RWPE1 (cell line): Measurements from ENCODE around the gene DNAJC27.

Source experiments
- CTCF ChIA-PET: fragments of 350-600 bp; sonication (Branson Sonifier 250); formaldehyde crosslinking; extraction: SDS; loops from one replicate; lab custom pipeline; 2021; lab: Yijun Ruan, JAX
- POLR2A ChIA-PET: fragments of 400-600 bp; formaldehyde crosslinking; extraction: SDS; loops from one replicate; lab custom pipeline; 2020; ENCODE audit warnings: antibody characterized with exemption; ENCODE audit not compliant: low non-redundant PET; lab: Yijun Ruan, JAX
- DNase-seq: peaks from one replicate; pipeline ENCODE4 v3.0.0; 2012; ENCODE audit warnings: low spot score
- H3K27ac ChIP-seq: fragments of 450-650 bp; 2 replicates; pipeline ENCODE4 v1.5.1; 2017
- TF ChIP-seq, protein P1 (sequence below): fragments of 450-650 bp; conservative IDR thresholded peaks from 2 replicates; pipeline ENCODE4 v1.5.1; 2017; ENCODE audit warnings: low read depth, mild to moderate bottlenecking

The DNAJC27 gene

DNA sequence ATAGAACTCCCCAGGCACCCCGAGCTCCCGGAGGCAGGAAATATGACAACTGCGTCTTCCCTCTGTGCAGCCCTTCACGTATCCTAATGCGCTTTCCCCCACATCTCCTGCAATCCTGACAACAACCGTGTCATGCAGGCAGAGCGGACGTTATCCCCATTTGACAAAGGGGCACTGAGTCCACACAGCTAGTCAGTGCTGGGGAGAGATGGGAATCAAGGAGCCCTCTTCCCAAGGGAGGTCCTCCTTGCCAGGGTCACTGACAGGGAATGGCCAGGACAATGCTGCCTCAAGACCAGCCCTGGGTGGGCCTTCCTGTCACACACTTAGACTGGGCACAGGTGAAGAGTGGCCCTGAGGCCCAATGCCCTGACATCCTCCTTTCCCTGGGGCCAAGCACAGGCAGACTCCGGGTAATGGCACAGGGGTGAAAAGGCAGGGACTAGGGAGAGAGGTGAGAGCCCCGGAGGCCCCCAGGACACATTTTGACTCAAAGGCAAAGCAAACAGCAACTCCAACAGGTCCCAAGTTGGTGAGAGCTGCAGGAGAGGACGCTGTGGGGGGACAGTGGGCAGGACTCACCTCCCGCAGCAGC is 53.9 kb downstream of the DNAJC27 start:
- no peak for DNase-seq
- TF ChIP-seq, protein P1, sequence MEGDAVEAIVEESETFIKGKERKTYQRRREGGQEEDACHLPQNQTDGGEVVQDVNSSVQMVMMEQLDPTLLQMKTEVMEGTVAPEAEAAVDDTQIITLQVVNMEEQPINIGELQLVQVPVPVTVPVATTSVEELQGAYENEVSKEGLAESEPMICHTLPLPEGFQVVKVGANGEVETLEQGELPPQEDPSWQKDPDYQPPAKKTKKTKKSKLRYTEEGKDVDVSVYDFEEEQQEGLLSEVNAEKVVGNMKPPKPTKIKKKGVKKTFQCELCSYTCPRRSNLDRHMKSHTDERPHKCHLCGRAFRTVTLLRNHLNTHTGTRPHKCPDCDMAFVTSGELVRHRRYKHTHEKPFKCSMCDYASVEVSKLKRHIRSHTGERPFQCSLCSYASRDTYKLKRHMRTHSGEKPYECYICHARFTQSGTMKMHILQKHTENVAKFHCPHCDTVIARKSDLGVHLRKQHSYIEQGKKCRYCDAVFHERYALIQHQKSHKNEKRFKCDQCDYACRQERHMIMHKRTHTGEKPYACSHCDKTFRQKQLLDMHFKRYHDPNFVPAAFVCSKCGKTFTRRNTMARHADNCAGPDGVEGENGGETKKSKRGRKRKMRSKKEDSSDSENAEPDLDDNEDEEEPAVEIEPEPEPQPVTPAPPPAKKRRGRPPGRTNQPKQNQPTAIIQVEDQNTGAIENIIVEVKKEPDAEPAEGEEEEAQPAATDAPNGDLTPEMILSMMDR: no peak
- H3K27ac ChIP-seq: no peak overlapping the region
- ChIA-PET POLR2A (no interaction called here), CTCF (interaction anchor here (1.3 kb wide), 1 partner anchor 90 kb away, joined by 3 read pairs; no protein-coding TSS in a partner anchor)

GRCh38 chr2:24917086-24917485 is 54.7 kb downstream of the DNAJC27 start:
- peak overlapping the region; percentile 3; the same call in 1 of the 2 replicates for H3K27ac ChIP-seq
- ChIA-PET POLR2A (no interaction called here), CTCF (no interaction called here)
- TF ChIP-seq, protein P1: no peak
- DNase-seq: no peak

DNA sequence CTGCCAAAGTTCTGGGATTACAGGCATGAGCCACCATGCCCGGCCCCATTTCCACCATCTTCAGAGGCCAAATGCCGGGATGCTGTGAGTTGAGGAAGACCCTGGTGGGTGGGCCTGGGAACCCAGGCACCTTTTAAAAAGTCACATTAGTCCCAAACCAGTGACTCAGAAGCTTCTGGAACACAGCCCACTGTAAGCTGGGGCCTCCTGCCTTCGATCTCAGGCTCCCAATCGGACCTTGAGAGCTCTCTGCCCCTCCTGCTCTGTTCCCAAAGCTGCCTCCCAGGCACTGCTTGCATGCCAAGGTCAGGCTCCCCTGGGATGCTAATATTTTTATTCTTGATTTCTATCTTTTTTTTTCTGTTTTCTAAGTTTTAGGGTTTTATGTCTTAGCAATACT is 56.0 kb downstream of the DNAJC27 start:
- ChIA-PET POLR2A (no interaction called here), CTCF (no interaction called here)
- H3K27ac ChIP-seq: no peak overlapping the region
- DNase-seq: no peak
- TF ChIP-seq, protein P1: no peak

DNA sequence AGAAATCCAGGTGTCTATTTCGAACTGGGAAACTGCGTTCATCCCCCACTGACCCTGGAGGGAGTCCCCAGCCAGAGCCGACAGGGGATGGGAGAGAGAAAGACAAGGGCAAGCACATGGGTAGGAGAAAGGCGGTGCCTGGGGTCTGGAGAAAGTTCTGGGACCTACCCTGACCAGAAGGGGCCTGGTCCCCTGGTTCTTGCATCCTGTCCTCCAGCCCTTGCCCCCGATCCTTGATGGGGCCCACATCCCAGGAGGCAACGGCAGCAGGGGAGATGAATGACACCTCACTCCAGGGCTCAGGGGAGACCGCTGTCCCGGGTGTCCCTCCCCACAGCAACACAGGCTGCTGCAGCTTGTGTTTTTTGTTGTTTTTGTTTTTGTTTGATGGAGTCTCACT is 56.6 kb downstream of the DNAJC27 start:
- CTCF ChIA-PET: no interaction called here
- TF ChIP-seq, protein P1: no peak
- POLR2A ChIA-PET: no interaction called here
- H3K27ac ChIP-seq: no peak overlapping the region
- no peak for DNase-seq

DNA sequence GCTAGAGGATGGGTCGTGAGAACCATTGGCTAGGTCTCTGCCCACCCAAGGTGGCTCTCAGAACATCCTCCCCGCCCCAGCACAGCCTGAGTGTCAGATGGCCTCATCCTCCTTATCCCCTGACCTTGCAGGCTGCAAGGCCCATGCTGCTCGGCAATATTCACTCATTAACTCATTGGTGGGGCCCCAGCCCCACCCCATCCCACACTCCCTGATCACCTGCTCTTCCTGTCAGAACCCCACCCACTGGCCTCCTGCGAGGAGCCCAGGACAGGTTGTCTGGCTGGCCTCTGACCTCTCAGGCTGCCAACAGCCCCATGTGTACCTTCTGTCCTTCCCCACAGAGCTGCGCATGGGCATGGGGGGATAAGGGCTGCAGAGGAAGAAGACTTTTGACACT is 57.0 kb downstream of the DNAJC27 start:
- ChIA-PET POLR2A (no interaction called here), CTCF (no interaction called here)
- TF ChIP-seq, protein P1: no peak

GRCh38 chr2:24913911-24914310 is 57.8 kb downstream of the DNAJC27 start:
- H3K27ac ChIP-seq: no peak overlapping the region
- TF ChIP-seq, protein P1: no peak
- ChIA-PET POLR2A (no interaction called here), CTCF (no interaction called here)
- no peak for DNase-seq

More for the DNA sequence above, 57.0 kb downstream of the DNAJC27 start:
- no peak for DNase-seq
- H3K27ac ChIP-seq: no peak overlapping the region
